Stimulated activated CD4-positive, alpha-beta T cell treated with anti-CD3 and anti-CD28 coated beads, Interleukin-4, amount 100 ng/mL, for 1 hour (primary cell): ENCODE measurements around the gene MLYCD.
A peak's percentile ranks its signal among the peaks of the same experiment; 100 is the strongest.

Experiments
- DNase-seq: peaks from one replicate; pipeline ENCODE4 v3.0.0-alpha.2; 2020

The MLYCD gene

DNA sequence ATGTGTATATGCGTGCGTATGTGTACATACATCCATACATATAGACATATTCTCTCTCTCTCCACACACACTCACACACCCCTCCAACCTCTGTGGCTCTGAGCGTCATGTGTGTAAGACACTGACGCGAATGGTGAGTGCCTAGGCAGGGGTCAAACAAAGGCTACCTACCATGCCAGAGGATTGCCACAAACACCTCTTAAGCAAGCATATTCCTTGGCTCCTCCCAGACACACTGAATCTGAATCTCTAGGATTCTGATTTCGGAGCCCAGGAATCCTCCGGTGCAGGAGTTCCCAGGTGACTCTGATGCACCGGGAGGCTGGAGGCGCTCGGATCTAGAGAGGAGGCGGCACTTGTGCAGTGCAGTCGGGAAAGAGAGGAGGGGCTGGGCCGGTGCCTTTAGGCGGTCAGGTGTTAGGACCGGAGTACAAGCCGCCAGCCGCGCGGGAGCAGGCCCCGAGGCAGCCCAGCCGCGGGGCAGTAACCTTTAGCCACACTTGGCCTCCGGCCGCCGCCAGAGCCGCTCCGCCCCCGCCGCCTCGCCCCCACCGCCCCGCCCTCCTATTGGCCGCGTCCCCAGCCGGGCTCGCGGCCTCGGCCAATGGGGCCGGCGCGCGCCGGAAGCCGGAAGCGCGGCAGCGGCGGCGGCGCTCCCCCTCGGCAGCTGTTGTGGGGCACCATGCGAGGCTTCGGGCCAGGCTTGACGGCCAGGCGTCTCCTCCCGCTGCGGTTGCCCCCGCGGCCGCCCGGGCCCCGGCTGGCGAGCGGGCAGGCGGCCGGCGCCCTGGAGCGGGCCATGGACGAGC is at the start of gene MLYCD:
TSS of gene MLYCD (plus strand) at position 653 of the 809 bp plus-strand sequence. CDS start at position 683, 30 bp downstream.
- DNase-seq = peak; percentile 74

DNA sequence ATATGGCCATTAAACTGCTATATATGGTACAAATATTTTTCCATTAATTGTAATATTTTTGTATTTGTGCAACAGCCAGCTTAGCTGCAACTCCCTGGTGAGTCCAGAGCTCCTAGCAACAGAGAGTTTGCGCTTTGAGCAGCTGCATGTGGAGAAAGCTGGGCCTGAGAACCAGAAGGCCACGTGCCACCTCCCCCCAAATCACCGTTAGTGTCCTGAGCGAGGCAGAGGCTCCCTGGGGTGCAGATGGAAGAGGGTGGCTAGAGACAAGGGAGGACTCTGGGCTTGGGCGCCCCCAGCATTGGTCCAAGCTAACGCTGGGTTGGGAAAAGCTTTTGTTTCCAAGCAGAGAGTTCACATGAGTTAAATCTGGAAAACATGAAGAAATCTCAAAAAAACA is 49.5 kb upstream of the MLYCD start:
- no peak for DNase-seq

- DNase-seq = no peak
These were observed 48.0 kb upstream of the MLYCD start for GRCh38 chr16:83850947-83851346.

DNA sequence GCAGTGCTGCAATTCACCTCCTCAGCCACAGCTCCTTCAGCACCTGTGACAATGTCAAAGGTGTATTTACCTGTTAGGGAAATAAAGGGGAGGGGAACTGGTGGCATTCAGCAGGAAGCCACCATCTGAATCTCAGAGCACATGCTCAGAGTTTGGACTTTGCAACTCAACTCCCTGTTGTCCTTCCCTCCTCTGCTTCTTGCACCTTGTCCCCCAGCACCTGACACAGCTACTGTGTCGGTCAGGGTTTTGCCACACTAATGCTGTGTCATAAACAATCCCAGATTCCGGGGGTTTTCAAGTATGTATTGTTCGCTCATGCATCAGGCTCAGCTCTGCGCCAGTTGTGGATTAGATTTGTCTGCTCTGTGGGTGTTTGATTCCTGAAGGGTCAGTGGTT is 47.4 kb upstream of the MLYCD start:
- no peak for DNase-seq

DNA sequence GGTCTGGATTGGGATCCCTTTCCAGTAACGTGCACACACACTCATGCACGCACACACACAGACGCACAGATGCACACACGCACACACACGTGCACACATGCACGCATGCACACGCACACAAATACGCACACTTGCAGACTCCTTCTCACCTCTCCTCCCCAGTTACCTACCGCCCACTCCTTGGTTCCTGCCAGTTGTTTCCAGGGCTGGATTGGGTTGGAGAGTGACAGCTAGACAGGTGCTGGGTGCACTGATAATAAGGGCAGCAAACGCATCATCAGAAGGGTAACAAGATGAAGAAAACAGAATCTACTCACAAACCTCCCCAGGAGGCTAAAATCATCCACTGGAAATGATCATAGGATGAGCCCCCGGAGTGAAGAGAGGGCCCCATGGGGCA is 46.1 kb upstream of the MLYCD start:
- DNase-seq = no peak

DNA sequence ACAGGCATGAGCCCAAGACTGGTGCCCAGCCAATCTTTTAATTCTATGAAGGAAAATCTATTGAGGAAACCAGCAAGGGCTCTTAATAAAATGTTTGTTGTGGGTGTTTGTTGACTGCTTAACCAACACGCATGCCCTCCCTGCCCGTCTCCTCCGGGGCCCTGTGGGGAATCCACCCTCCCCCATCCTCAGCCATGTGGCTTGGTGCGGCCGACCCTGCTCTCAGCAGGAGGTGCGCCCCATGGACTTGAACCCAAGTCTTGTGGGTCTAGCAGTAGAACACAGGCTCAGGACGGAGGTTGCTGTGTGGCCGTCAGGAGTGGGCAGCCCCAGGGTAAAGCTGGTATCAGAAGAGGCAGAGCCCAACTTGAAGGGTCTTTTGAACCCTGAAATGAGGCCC is 45.1 kb upstream of the MLYCD start:
- DNase-seq = no peak

- no peak for DNase-seq
These were observed 44.5 kb upstream of the MLYCD start for GRCh38 chr16:83854420-83854819.

DNA sequence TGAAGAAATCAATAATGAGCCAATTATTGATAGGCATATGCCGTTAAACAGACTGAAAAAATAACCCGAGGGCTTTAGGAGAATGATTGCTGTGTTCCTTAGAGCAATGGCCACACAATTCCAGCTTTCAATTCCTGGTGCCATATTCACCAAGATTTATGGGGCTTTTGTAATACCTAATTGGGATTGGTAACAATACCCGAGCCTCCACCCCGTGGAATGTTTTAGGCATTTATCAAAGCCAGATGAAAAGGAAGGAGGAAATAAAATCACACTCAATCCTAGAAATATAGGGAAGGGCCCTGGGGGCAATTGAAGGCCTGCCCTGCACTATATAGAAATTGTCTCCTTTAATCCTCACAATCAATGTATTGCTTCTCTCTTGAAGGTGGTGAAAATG is 42.1 kb upstream of the MLYCD start:
- no peak for DNase-seq

GRCh38 chr16:83859265-83859664 is 39.6 kb upstream of the MLYCD start:
- DNase-seq = no peak

DNA sequence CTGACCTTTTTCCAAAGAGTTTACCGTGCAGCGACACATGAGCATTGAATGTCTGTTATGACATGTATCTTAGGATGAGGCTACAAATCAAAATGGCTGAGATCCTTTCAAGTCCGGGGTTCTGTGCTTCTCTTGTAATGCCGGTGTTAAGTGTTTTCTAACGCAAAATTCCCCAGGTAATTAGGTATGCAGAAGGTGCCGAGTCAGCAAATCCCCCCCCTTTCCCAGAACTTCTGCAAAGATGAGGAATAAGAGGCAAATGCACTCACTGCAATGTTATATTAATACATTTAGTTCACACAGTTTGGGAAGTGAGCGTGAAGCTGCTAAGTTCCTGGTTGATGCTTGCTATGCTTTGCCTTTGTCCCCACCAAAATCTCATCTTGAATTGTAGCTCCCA is 36.3 kb upstream of the MLYCD start:
- no peak for DNase-seq

DNA sequence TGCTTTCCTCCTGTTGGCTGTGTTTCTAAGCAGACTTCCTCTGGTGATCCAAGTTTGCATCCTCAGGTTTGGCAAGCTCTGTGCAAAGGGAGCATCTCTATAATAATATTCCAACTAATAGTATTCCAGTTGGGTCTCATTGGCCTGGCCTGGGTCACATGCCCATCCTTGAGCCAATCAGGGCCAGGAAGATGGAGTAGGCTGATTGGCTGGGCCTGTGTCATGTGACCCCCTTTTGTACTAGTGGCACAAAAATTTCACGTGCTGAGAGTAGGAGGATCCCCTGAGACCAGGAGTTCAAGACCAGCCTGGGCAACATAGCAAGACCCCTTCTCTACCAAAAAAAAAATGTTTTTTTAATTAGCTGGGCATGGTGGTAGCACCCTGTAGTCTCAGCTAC is 35.2 kb upstream of the MLYCD start:
- DNase-seq = no peak

DNA sequence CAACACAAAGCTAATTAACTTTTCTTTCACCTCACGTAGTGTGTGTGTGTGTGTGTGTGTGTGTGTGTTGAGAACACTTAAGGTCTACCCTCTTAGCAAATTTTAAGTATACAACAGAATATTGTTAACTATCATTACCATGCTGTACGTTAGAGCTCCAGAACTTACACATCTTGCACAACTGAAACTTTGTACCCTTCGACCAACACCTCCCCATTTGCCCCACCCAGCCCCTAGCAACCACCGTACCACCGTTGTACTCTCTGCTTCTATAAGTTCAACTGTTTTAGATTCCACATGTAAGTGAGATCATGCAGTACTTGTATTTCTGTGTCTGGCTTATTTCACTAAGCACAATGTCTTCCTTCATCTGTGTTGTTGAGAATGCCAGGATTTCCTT is 28.1 kb upstream of the MLYCD start:
- no peak for DNase-seq

DNA sequence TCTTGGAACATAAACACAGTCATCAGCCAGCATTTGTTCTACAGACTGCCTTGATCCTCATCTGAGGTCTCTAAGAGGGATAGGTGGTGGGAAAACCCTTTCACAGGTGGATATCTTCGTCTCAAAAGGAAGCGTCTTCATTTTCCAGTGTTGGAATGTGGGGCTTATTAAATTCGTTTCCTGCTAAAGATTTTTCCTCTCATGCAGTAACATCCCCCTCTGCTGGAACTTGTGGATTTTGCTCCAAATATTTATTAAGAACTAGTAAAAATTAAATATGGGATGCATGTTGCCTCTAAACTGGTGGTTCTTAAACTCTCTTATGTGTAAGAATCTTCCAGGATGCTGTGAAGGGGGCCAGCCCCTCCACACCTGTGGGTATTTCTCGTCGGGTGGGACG is 20.1 kb upstream of the MLYCD start:
- DNase-seq = no peak

GRCh38 chr16:83882163-83882885 is 16.6 kb upstream of the MLYCD start:
- no peak for DNase-seq

DNA sequence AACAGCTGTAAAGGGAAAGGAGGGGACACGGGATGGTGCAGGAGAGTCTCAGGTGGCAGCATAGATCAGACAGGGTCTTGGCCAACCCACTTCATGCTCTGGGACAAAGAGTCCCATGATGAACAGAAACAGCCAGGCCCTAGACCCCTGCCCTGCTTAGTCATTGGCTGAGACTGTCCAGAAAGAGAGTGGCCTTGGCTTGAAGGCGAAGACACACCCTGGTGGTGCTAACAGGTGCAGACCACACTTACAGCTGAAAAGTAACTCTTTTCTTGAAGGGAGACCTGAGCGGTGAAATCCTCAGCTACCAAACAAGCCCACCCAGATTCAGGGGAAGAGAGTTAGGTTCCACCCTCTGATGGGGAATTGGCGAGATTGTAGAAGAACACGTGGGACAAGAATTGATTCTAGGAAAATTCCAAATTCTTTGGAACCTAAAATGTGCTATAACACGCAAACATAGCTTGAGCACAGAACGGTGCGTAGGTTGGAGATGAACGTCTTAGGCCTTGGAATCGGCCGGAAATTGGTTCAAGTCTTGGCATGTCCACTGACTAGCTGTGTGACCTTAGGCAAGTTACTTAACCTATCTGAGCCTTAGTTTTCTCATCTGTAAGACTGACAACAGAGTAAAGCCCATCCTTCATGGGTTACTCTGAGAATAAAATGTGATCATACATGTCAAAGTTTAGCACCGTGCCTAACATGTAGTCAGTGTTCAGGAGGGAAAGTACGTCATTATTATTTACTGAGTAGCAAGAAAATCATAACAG is 12.5 kb upstream of the MLYCD start:
- no peak for DNase-seq

DNA sequence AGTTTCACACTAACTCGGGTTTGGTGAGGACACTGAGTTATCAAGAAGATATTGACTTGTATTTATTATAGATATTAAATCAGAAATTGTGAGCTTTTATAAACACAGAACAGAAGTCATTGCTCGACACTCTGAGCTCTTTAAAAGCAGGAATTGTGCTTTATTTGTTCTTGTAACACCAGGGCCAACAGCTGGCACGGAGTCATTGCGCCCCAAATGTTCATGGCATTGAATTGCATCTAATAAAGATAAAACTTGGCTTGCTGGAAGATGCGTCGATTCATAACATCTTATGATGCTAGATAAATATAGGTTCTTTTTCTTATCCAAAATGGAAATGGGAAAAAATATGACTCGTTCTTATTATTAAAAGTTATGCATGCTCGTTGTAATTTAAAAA is 11.8 kb upstream of the MLYCD start:
- no peak for DNase-seq

DNA sequence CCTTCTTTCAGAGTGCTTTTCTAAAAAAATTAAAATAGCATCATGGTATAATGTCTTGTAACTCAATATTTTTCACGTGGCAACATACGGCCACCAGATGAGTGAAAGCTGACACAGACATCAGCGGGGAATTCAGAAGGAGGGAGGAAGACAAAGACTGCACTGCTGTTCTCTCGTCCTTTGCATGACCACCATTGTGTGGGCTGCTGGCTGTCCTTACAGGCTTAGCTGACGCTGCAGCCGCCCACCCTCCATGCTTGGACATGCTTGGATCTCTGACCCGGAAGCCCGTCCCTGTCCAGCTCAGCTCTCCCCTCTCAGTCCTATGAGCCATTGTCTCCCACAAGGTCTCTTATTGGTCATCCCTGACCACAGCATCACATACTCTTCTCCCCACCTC is 11.4 kb upstream of the MLYCD start:
- DNase-seq = no peak

DNA sequence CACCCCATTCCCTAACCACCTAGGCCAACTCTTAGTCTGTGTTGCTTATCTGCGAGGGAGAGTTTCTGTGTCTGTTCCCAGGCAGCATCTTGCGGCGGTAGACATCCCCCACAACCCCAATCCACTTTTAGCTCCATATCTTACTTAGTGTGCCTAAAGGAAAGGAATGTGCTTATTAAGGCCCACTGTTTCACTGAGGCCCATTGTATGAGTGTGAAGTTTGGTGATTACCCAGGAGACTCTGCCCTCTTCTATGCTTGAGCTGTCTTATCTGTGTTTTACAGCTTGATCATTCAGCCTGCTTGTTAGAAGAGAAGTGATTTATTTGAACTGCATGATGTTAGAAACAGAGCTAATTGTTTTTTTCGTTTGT is 10.3 kb upstream of the MLYCD start:
- DNase-seq = no peak

- DNase-seq = no peak
These were observed 8.6 kb upstream of the MLYCD start for GRCh38 chr16:83890359-83890758.

- DNase-seq = no peak
These were observed 7.2 kb upstream of the MLYCD start for GRCh38 chr16:83891742-83892141.

DNA sequence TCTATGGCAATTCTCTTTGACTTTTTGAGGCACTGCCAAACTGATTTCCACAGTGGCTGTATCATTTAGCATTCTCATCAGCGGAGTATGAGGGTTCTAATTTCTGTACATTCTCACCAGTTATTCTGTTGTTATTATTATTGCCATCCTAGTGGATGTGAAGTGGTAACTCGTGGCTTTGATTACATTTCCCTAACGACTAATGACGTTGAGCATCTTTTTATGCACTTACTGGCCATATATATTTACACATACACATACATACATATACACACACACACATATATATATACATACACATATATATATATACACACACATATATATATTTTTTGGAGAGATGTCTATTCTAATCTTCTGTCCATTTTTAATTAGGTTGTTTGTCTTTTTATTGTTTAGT is 3.7 kb upstream of the MLYCD start:
- DNase-seq = no peak

GRCh38 chr16:83895942-83896341 is 3.0 kb upstream of the MLYCD start:
- no peak for DNase-seq

- peak; percentile 50 for DNase-seq
These were observed 470 bp downstream of the MLYCD start for GRCh38 chr16:83899272-83899897.
